Neural progenitor cell (in vitro differentiated cells): ENCODE results near the gene HSPG2. TPM values are rescaled to one million over a fixed set of nuclear protein-coding genes. Genes with fewer than 3 reads are reported as not detected.

Experiments
- DNase-seq: peaks from one replicate; pipeline ENCODE4 v3.0.0-alpha.2; 2016; ENCODE audit warnings: low spot score
- H2AFZ ChIP-seq: fragments of 200-600 bp; sonication (generic); replicated peaks from 2 replicates; pipeline ENCODE4 v1.6.1; 2016; ENCODE audit warnings: antibody characterized with exemption
- H3F3A ChIP-seq: fragments of 200-600 bp; sonication (generic); 2 replicates; pipeline ENCODE4 v1.6.1; 2016; ENCODE audit warnings: antibody characterized with exemption, low read depth
- H3K27ac ChIP-seq: fragments of 200-600 bp; sonication (generic); 2 replicates; pipeline ENCODE4 v1.5.1; 2016; ENCODE audit warnings: mild to moderate bottlenecking
- H3K27me3 ChIP-seq: fragments of 200-600 bp; sonication (generic); 2 replicates; pipeline ENCODE4 v1.6.1; 2016; ENCODE audit warnings: mild to moderate bottlenecking, moderate library complexity
- H3K36me3 ChIP-seq: fragments of 200-600 bp; sonication (generic); 2 replicates; pipeline ENCODE4 v1.5.1; 2016
- H3K4me1 ChIP-seq: fragments of 200-600 bp; sonication (generic); 2 replicates; pipeline ENCODE4 v1.6.1; 2016; ENCODE audit warnings: mixed run types
- H3K4me2 ChIP-seq: fragments of 200-600 bp; sonication (generic); 2 replicates; pipeline ENCODE4 v1.6.1; 2016
- H3K4me3 ChIP-seq: fragments of 200-600 bp; sonication (generic); 2 replicates; pipeline ENCODE4 v1.5.1; 2016
- H3K79me2 ChIP-seq: fragments of 200-600 bp; sonication (generic); 2 replicates; pipeline ENCODE4 v1.6.1; 2016; ENCODE audit warnings: low read depth
- H3K9ac ChIP-seq: fragments of 200-600 bp; sonication (generic); 2 replicates; pipeline ENCODE4 v1.6.1; 2016
- H3K9me3 ChIP-seq: fragments of 200-600 bp; sonication (generic); 2 replicates; pipeline ENCODE4 v1.5.1; 2016; ENCODE audit warnings: low read depth
- H4K20me1 ChIP-seq: fragments of 200-600 bp; sonication (generic); 2 replicates; pipeline ENCODE4 v1.6.1; 2016; ENCODE audit warnings: low read depth
- H3K27ac Mint-ChIP-seq: 3 replicates; pipeline ENCODE4 v1.8.0; 2021; ENCODE audit warnings: mixed read lengths
- H3K27me3 Mint-ChIP-seq: 2 replicates; pipeline ENCODE4 v1.8.0; 2022; ENCODE audit warnings: low read depth, mild to moderate bottlenecking, inconsistent platforms, moderate library complexity, mixed read lengths; ENCODE audit not compliant: insufficient read depth
- H3K36me3 Mint-ChIP-seq: 3 replicates; pipeline ENCODE4 v1.8.0; 2021; ENCODE audit warnings: mixed read lengths
- H3K4me1 Mint-ChIP-seq: 3 replicates; pipeline ENCODE4 v1.8.0; 2021; ENCODE audit warnings: mixed read lengths
- H3K4me3 Mint-ChIP-seq: 3 replicates; pipeline ENCODE4 v1.8.0; 2021; ENCODE audit warnings: mild to moderate bottlenecking, moderate library complexity, mixed read lengths
- H3K9me3 Mint-ChIP-seq: 3 replicates; pipeline ENCODE4 v1.8.0; 2020; ENCODE audit warnings: mixed read lengths
- EZH2 ChIP-seq: fragments of 200-600 bp; sonication (generic); IDR thresholded peaks from 2 replicates; pipeline ENCODE4 v1.6.1; 2017; ENCODE audit warnings: antibody characterized with exemption, mild to moderate bottlenecking, moderate library complexity
- EZH2phosphoT487 ChIP-seq: fragments of 200-600 bp; sonication (generic); IDR thresholded peaks from 2 replicates; pipeline ENCODE4 v1.6.1; 2017; ENCODE audit warnings: antibody characterized with exemption
- total RNA-seq: library from RNA; depleted of rRNA; stranded (reverse); fragments of >200 nt; gene quantifications from 2 replicates; pipeline ENCODE4 v1.2.3, GENCODE V29; 2015; ENCODE audit warnings: low replicate concordance
- TF ChIP-seq, protein P1 (sequence below): fragments of 200-600 bp; sonication (generic); IDR thresholded peaks from 2 replicates; pipeline ENCODE4 v1.5.1; 2017; ENCODE audit warnings: antibody characterized with exemption, mild to moderate bottlenecking

Gene HSPG2
- total RNA-seq, 1 donor from 2014 or later = 6.9 TPM

DNA sequence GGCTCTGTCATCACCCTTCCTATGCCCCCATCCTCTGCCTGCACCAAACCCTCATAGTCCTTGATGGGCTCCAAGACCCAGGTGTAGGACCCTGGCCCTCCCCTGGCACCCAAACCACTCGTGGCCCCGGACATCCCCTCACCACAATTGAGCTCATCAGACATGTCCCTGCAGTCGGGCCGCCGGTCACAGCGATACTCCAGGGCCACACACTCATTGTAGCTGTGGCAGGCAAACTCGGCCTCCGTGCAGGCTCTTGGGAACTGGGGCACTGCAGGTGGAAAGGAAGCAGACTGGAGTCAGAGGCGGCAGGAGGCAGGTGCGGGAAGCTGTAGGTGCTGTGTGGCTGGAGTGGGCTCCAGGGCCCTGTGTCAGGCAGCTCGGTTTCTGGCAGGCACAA, 49.3 kb downstream of the HSPG2 start:
- H3K4me2 ChIP-seq = no peak overlapping the region
- H3K9me3 ChIP-seq = no peaks in the 10 kb centered on the region
- H3K4me3 Mint-ChIP-seq = no peak overlapping the region
- H3K27me3 Mint-ChIP-seq = no peaks in the 10 kb centered on the region
- no peaks in the 10 kb centered on the region for H3F3A ChIP-seq
- no peaks in the 10 kb centered on the region for H3K4me1 Mint-ChIP-seq
- H3K36me3 Mint-ChIP-seq = peaks cover 2% of the 10 kb centered on the region
- H3K27ac Mint-ChIP-seq = no peak overlapping the region
- no peaks in the 10 kb centered on the region for H3K9me3 Mint-ChIP-seq
- H2AFZ ChIP-seq = no peak overlapping the region
- no peaks in the 10 kb centered on the region for H3K4me1 ChIP-seq
- TF ChIP-seq, protein P1, sequence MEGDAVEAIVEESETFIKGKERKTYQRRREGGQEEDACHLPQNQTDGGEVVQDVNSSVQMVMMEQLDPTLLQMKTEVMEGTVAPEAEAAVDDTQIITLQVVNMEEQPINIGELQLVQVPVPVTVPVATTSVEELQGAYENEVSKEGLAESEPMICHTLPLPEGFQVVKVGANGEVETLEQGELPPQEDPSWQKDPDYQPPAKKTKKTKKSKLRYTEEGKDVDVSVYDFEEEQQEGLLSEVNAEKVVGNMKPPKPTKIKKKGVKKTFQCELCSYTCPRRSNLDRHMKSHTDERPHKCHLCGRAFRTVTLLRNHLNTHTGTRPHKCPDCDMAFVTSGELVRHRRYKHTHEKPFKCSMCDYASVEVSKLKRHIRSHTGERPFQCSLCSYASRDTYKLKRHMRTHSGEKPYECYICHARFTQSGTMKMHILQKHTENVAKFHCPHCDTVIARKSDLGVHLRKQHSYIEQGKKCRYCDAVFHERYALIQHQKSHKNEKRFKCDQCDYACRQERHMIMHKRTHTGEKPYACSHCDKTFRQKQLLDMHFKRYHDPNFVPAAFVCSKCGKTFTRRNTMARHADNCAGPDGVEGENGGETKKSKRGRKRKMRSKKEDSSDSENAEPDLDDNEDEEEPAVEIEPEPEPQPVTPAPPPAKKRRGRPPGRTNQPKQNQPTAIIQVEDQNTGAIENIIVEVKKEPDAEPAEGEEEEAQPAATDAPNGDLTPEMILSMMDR = no peak
- TF ChIP-seq EZH2 (no peak), EZH2phosphoT487 (no peak)
- no peaks in the 10 kb centered on the region for H3K36me3 ChIP-seq
- no peaks in the 10 kb centered on the region for H3K27me3 ChIP-seq
- no peak for DNase-seq
- H3K4me3 ChIP-seq = no peak overlapping the region
- H4K20me1 ChIP-seq = no peaks in the 10 kb centered on the region
- H3K27ac ChIP-seq = no peak overlapping the region
- no peaks in the 10 kb centered on the region for H3K79me2 ChIP-seq
- no peak overlapping the region for H3K9ac ChIP-seq

DNA sequence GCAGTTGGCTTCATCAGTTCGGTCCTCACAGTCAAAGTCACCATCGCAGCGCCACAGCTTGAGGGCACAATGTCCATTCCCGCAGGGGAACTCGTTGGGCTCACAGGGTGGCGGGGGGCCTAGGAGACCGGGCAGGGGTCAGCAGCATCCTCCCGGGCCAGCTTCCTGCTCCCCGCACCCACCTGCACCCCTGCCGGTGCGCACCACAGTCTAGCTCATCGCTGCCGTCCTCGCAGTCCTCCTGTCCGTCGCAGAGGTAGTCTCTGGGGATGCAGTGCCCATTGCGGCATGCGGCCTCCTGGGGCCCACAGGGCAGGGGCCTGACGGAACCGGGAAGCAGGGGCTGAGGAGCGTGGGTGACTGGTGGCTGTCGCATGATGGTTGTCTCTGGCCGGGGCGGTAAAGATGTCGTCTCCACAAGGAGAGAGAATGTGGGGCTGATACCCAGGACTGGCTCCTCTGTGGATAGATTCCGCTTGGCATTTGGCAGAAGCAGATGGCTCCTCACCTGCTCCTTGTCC, 49.8 kb downstream of the HSPG2 start:
- Histone ChIP-seq H4K20me1 (no peaks in the 10 kb centered on the region), H3K79me2 (no peaks in the 10 kb centered on the region), H3K27ac (no peak overlapping the region), H3K4me1 (no peaks in the 10 kb centered on the region), H3K4me2 (no peak overlapping the region), H3K9ac (no peak overlapping the region), H2AFZ (no peak overlapping the region), H3K27me3 (no peaks in the 10 kb centered on the region), H3F3A (no peaks in the 10 kb centered on the region), H3K36me3 (no peaks in the 10 kb centered on the region), H3K4me3 (no peak overlapping the region), H3K9me3 (no peaks in the 10 kb centered on the region)
- DNase-seq = no peak
- Mint-ChIP-seq H3K27me3 (no peaks in the 10 kb centered on the region), H3K9me3 (no peaks in the 10 kb centered on the region), H3K27ac (no peak overlapping the region), H3K4me1 (no peaks in the 10 kb centered on the region), H3K36me3 (peaks cover 2% of the 10 kb centered on the region), H3K4me3 (no peak overlapping the region)
- TF ChIP-seq EZH2phosphoT487 (no peak), EZH2 (no peak)

DNA sequence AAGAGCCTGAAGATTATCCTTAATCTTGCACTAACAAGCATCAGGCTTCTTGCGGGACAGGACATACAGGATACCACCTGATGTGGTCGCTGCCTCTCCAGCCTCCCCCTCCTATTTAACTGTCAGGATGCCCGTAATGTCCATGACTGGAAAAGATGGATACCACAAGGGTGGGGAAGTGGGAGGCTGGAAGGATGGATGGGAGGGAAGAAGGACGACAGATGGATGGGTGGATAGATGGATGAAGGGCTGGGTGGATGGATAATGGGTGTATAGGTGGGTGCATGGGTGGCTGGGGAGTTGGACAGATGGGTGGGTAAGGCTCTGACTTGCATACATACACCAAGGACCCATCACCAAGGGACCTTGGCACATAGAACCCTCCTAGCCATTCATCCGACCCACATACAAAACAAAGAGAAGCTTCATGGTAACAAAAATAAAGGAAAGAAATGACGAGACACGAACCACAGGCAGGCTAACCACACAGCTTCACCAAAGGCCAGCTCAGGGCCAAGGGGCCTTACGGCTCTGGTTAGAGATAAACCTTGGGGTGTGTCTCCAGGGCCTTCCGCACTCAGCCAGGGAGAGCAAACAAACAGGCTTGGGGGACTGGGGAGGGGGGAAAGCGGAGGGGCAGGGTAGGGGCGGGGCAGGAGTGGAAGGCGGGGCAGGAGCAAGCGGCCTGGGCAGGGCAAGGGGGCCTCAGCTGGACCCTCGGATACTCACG, 50.5 kb downstream of the HSPG2 start:
- no peak for DNase-seq

More for the DNA sequence above, 50.5 kb downstream of the HSPG2 start:
- TF ChIP-seq EZH2phosphoT487 = no peak
- no peak for TF ChIP-seq EZH2
- TF ChIP-seq, protein P1 = no peak
- Histone ChIP-seq H3K79me2 (no peaks in the 10 kb centered on the region), H3F3A (no peaks in the 10 kb centered on the region), H3K9ac (no peak overlapping the region), H3K9me3 (no peaks in the 10 kb centered on the region), H3K27me3 (no peaks in the 10 kb centered on the region), H4K20me1 (no peaks in the 10 kb centered on the region), H2AFZ (no peak overlapping the region), H3K27ac (no peak overlapping the region), H3K4me3 (no peak overlapping the region), H3K4me1 (no peaks in the 10 kb centered on the region), H3K4me2 (no peak overlapping the region), H3K36me3 (no peaks in the 10 kb centered on the region)
- no peak overlapping the region for H3K4me3 Mint-ChIP-seq
- peaks cover 2% of the 10 kb centered on the region for H3K36me3 Mint-ChIP-seq
- H3K27ac Mint-ChIP-seq = no peak overlapping the region
- no peaks in the 10 kb centered on the region for H3K9me3 Mint-ChIP-seq
- H3K27me3 Mint-ChIP-seq = no peaks in the 10 kb centered on the region
- H3K4me1 Mint-ChIP-seq = no peaks in the 10 kb centered on the region
